A673 (cell line): Measurements from ENCODE around the gene ZNF365. TPM values are rescaled to one million over a fixed set of nuclear protein-coding genes. Genes with fewer than 3 reads are reported as not detected.

ENCODE experiments used
- Bru-seq: library from RNA; stranded (reverse); fragments of 400-500 nt; gene quantifications from one replicate; lab custom pipeline; 2021; lab: Mats Ljungman, UMichigan
- BruChase-seq, 2 experiments: library from RNA; stranded (reverse); fragments of 400-500 nt; gene quantifications; one replicate each; lab custom pipeline; 2021; lab: Mats Ljungman, UMichigan
- BruUV-seq: library from RNA; stranded (reverse); fragments of 400-500 nt; replicated peaks from 2 replicates; lab custom pipeline; 2021; lab: Mats Ljungman, UMichigan
- CTCF ChIA-PET: fragments of 300-600 bp; sonication (Branson Sonifier 250); formaldehyde crosslinking; loops from one replicate; lab custom pipeline; 2022; ENCODE audit warnings: antibody characterized with exemption; lab: Charles Lee
- POLR2A ChIA-PET: fragments of 300-600 bp; sonication (Branson Sonifier 250); formaldehyde crosslinking; loops from one replicate; lab custom pipeline; 2022; ENCODE audit warnings: antibody characterized with exemption; ENCODE audit not compliant: low non-redundant PET; lab: Charles Lee
- DNase-seq: peaks from one replicate; pipeline ENCODE4 v3.0.0-alpha.2; 2015; ENCODE audit warnings: low spot score
- H3K27ac ChIP-seq: fragments of 200-600 bp; sonication (generic); 2 replicates; pipeline ENCODE4 v1.5.1; 2016; ENCODE audit warnings: mixed run types, low read depth, mild to moderate bottlenecking, mixed read lengths, antibody characterized with exemption, low read length; ENCODE audit not compliant: poor library complexity, severe bottlenecking
- H3K27me3 ChIP-seq: fragments of 200-600 bp; sonication (generic); replicated peaks from 2 replicates; pipeline ENCODE4 v1.6.1; 2017; ENCODE audit warnings: mixed run types, low read depth, mild to moderate bottlenecking, mixed read lengths, antibody characterized with exemption, low read length; ENCODE audit not compliant: insufficient read depth, poor library complexity
- H3K36me3 ChIP-seq: fragments of 200-600 bp; sonication (generic); 2 replicates; pipeline ENCODE4 v1.6.1; 2016; ENCODE audit warnings: mixed run types, mild to moderate bottlenecking, mixed read lengths, antibody characterized with exemption, low read length; ENCODE audit not compliant: insufficient read depth, poor library complexity, severe bottlenecking
- H3K4me1 ChIP-seq: fragments of 200-600 bp; sonication (generic); 2 replicates; pipeline ENCODE4 v1.6.1; 2017; ENCODE audit warnings: mixed run types, mild to moderate bottlenecking, mixed read lengths, antibody characterized with exemption, low read length; ENCODE audit not compliant: insufficient read depth, poor library complexity, severe bottlenecking
- H3K4me3 ChIP-seq: fragments of 200-600 bp; sonication (generic); 2 replicates; pipeline ENCODE4 v1.5.1; 2016; ENCODE audit warnings: low read depth, mixed run types, mild to moderate bottlenecking, mixed read lengths, low read length; ENCODE audit not compliant: poor library complexity, severe bottlenecking
- H3K9me3 ChIP-seq: fragments of 200-600 bp; sonication (generic); 2 replicates; pipeline ENCODE4 v1.6.1; 2016; ENCODE audit warnings: mixed run types, low read depth, mild to moderate bottlenecking, mixed read lengths, antibody characterized with exemption, low read length; ENCODE audit not compliant: poor library complexity, severe bottlenecking
- EZH2 ChIP-seq: fragments of 200-600 bp; sonication (generic); IDR thresholded peaks from 2 replicates; pipeline ENCODE4 v1.6.1; 2017; ENCODE audit warnings: borderline replicate concordance, low read depth, mild to moderate bottlenecking, mixed read lengths, antibody characterized with exemption, low read length; ENCODE audit not compliant: poor library complexity, severe bottlenecking
- intact Hi-C: fragments of 100-400 bp; cut with micrococcal nuclease; formaldehyde crosslinking; loops from one replicate; pipeline ENCODE4 v1.10.0; 2022; ENCODE audit not compliant: unreplicated experiment
- long read RNA-seq: library from polyadenylated mRNA; stranded (forward); transcript quantifications from one replicate; pipeline ENCODE4 v2.0.0, GENCODE V29; 2022
- total RNA-seq: library from RNA; stranded (reverse); gene quantifications from 2 replicates; pipeline ENCODE4 v1.2.3, GENCODE V29; 2021
- TF ChIP-seq, protein P1 (sequence below): fragments of 300-800, 200-600 bp; sonication (generic); conservative IDR thresholded peaks from 2 replicates; pipeline ENCODE4 v1.5.1; 2017; ENCODE audit warnings: low read depth, mild to moderate bottlenecking, antibody characterized with exemption, low read length, moderate library complexity, mixed read lengths

Gene ZNF365, protein sequence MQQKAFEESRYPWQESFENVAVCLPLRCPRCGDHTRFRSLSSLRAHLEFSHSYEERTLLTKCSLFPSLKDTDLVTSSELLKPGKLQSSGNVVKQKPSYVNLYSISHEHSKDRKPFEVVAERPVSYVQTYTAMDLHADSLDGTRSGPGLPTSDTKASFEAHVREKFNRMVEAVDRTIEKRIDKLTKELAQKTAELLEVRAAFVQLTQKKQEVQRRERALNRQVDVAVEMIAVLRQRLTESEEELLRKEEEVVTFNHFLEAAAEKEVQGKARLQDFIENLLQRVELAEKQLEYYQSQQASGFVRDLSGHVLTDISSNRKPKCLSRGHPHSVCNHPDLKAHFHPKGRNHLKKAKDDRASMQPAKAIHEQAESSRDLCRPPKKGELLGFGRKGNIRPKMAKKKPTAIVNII
- 0.55 and 0.56 TPM in 2 replicates for total RNA-seq
- Bru-seq, nascent RNA = percentile 18 among the genes with signal in this experiment
- BruChase-seq, experiment 1, labeled RNA remaining after a 2-hour chase = percentile 51 among the genes with signal in this experiment
- BruChase-seq, experiment 2, labeled RNA remaining after a 6-hour chase = percentile 40 among the genes with signal in this experiment
- long read RNA-seq, partial matches to known transcripts = 0 of 1 reads
- long read RNA-seq, other reads (novel, unspliced or antisense) = 1 of 1 reads

DNA sequence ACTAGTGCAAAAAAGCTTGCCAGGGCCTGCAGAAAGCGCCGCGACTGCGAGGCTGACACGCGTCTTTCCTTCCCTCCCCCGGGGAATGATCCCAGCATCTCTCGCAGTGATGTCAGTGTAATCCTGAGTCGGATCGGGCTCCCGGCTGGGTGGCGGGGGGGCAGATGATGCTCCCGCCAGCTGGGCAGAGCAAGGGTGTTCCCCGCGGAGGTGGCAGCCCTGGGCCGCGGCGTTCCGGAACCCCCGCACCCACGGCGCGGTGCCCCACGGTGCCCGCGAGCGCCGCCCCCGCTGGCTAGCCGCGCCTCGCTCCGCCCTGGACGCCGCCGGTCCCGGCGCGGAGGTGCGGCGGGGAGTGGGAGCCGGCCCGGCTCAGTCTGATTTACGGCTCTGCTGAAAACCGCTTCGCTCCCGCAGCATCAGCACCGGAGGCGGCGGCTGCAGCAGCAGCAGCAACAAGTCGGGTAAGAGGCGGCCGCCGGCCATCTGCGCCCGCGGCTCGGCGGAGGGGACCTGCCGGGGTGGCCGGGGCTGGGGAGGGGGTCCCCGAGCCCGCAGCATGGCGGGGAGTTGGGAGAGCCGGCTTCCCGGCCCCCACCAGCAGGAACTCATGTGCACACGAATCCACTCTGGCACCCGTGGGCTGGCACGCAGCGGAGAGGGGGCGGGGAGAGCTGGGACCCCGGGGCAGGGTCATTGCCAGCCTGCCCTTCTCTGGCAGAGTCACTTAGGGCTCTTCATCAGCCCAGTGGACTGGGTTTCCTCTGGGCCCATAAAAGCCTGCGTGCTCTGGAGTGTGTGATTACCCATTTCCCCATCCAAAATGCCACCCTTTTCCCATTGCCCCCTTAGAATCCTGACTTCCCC is at the start of gene ZNF365:
Gene ZNF365 (plus strand): TSS at position 375 of the 867 bp plus-strand sequence. CDS start 1,825 bp downstream, outside the sequence.
- POLR2A ChIA-PET = no interaction called here
- no peaks in the 10 kb centered on the region for H3K9me3 ChIP-seq
- H3K36me3 ChIP-seq = no peaks in the 10 kb centered on the region
- intact Hi-C loops = no loop called here
- H3K27ac ChIP-seq = no peak within 1 kb of the TSS
- peak; percentile 61 for DNase-seq
- BruUV-seq = no TSS peak
- H3K4me1 ChIP-seq = no peaks in the 10 kb centered on the region
- no peaks in the 10 kb centered on the region for H3K27me3 ChIP-seq
- TF ChIP-seq, protein P1, sequence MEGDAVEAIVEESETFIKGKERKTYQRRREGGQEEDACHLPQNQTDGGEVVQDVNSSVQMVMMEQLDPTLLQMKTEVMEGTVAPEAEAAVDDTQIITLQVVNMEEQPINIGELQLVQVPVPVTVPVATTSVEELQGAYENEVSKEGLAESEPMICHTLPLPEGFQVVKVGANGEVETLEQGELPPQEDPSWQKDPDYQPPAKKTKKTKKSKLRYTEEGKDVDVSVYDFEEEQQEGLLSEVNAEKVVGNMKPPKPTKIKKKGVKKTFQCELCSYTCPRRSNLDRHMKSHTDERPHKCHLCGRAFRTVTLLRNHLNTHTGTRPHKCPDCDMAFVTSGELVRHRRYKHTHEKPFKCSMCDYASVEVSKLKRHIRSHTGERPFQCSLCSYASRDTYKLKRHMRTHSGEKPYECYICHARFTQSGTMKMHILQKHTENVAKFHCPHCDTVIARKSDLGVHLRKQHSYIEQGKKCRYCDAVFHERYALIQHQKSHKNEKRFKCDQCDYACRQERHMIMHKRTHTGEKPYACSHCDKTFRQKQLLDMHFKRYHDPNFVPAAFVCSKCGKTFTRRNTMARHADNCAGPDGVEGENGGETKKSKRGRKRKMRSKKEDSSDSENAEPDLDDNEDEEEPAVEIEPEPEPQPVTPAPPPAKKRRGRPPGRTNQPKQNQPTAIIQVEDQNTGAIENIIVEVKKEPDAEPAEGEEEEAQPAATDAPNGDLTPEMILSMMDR = no peak
- TF ChIP-seq EZH2 = no peak
- H3K4me3 ChIP-seq = peak within 1 kb of the TSS; percentile 61
- CTCF ChIA-PET = no interaction called here

DNA sequence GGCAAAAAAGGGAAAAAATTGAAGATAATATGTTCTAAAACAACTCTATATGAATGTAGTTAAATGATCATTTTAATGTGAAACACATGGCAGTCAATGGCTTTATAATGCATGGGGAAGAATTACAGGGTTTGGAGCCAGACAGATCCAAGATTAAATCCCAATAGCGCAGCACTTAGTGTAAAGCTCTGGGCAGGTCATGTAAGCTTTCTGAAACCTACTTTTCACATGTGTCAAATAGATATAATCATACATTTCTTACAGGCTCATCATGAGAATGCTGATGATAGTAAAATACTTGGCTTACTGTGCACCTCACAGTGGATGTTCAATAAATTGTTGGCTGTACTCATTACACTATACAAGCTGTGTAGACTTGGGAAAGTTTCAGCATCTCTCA is 48.0 kb upstream of the ZNF365 start:
- H3K4me1 ChIP-seq = no peaks in the 10 kb centered on the region
- H3K36me3 ChIP-seq = no peaks in the 10 kb centered on the region
- TF ChIP-seq, protein P1 = no peak
- no peak for TF ChIP-seq EZH2
- intact Hi-C loops = no loop called here
- no peak for DNase-seq
- ChIA-PET POLR2A (no interaction called here), CTCF (no interaction called here)
- no peaks in the 10 kb centered on the region for H3K9me3 ChIP-seq
- no peaks in the 10 kb centered on the region for H3K27me3 ChIP-seq
- BruUV-seq = no TSS peak
- H3K4me3 ChIP-seq = no peak overlapping the region
- no peak overlapping the region for H3K27ac ChIP-seq

DNA sequence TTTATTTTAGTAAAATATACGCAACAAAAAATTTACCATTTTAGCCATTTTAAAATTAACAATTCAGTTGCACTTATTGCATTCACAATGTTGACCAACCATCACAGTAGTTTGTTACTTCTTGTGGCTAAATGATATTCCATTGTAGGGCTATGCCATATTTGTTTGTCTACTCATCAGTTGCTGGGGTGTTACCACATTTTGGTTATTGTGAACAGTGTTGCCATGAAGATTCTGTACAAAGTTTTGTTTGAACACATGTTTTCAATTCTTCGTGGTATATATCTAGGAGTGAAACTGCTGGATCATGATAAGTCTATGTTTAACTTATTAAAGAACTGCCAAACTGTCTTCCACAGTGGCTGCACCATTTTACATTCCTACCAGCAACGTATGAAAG is 46.3 kb upstream of the ZNF365 start:
- ChIA-PET POLR2A (no interaction called here), CTCF (no interaction called here)
- no peak overlapping the region for H3K27ac ChIP-seq
- no peak overlapping the region for H3K4me3 ChIP-seq
- TF ChIP-seq, protein P1 = no peak
- TF ChIP-seq EZH2 = no peak
- no peaks in the 10 kb centered on the region for H3K4me1 ChIP-seq
- no TSS peak for BruUV-seq
- intact Hi-C loops = no loop called here
- no peak for DNase-seq
- peaks cover 7% of the 10 kb centered on the region for H3K9me3 ChIP-seq
- no peaks in the 10 kb centered on the region for H3K36me3 ChIP-seq
- H3K27me3 ChIP-seq = no peaks in the 10 kb centered on the region
